Stimulated activated CD8-positive, alpha-beta memory T cell treated with anti-CD3 and anti-CD28 coated beads, Interleukin-4, amount 100 ng/mL, for 24 hours (primary cell): ENCODE data around the gene NIN.
"Not testable (repeated sequence)": the region's sequence is repeated elsewhere in the genome, so short reads cannot be mapped to it uniquely, and the experiment has no call there.

Experiments used
- DNase-seq: peaks from one replicate; pipeline ENCODE4 v3.0.0-alpha.2; 2020; ENCODE audit warnings: low read depth

NIN gene

DNA sequence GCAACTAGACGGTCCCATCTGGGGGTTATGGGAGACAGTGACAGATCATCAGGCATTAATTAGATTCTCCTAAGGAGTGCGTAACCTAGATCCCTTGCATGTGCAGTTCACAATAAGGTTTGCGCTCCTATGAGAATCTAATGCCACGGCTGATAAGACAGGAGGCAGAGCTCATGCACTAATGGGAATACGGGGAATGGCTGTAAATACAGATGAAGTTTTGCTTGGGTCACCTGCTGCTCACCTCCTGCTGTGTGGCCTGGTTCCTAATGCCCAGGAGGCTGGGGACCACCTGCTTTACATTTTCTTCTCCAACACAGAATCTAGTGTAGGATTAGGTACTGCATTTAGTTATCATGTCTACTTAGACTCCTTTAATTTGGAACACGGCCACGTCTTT lies 113.2 kb downstream of the NIN start:
- DNase-seq = no peak

DNA sequence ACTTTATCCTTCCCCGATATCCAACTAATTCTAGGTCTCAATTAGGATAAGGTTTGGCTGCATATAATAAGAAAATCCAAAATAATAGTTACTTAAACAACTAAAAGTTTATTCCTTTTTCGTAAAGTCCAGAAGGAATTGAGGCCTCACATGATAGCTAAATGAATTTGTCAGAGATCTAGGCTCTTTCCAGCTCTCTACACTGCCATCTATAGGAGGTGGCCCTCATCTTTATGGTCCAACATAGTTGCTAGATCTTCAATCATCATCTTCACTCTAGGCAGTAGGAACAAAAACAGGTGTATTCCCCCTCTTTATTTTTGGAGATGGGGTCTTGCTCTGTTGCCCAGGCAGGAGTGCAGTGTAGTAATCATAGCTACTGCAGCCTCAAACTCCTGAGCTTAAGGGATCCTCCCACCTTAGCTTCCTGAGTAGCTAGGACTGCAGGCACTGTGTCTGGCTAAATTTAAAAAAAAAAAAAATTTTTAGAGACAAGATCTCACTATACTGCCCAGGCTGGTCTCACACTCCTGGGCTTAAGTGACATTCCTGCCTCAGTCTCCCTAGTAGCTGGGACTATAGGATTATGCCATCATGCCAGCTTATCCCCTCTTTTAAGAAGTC lies 116.4 kb downstream of the NIN start:
- DNase-seq = no peak

DNA sequence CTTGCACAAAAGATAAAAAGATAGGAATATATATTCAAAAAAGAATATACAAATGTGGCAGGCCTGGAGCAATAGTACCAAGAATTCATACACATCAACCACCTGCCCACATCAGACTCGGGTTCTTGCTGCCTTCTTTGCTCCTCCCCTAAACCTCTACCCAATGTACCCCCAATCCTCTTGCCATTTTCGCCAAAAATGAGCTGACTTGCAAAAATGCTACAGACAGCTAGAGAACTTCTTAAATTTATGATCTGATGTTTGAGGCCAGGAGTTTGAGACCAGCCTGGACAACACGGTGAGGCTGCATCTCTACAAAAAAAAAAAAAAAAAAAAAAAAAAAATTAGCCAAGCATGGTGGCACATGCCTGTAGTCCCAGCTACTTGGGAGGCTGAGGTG lies 119.9 kb downstream of the NIN start:
- no peak for DNase-seq

DNA sequence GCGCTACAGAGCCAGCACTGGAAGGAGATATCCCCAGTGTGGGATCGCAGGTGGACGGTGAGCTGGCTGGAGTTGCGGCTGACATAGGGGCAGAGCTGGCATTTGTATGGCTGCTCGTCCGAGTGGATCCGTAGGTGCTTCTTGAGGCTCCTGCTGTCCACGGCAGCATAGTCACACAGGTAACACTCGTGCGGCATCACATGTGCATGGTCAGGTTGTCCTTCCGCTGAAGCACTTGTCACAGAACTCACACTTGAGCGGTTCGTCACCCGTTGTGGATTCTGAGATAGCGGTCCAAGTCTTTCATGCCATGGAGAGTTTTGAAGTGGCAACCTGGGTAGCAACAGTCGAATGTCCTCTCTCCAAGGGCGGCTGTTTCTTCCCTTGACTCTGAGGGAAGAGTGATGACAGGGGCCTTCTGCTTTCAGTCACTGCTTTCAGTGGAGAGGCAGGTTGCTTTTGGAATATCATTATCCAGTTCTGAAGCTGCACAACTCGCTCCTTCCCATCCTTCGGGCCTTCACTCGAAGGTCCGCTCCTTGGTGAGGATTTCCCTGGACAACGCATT lies 125.9 kb downstream of the NIN start:
- DNase-seq = no peak

DNA sequence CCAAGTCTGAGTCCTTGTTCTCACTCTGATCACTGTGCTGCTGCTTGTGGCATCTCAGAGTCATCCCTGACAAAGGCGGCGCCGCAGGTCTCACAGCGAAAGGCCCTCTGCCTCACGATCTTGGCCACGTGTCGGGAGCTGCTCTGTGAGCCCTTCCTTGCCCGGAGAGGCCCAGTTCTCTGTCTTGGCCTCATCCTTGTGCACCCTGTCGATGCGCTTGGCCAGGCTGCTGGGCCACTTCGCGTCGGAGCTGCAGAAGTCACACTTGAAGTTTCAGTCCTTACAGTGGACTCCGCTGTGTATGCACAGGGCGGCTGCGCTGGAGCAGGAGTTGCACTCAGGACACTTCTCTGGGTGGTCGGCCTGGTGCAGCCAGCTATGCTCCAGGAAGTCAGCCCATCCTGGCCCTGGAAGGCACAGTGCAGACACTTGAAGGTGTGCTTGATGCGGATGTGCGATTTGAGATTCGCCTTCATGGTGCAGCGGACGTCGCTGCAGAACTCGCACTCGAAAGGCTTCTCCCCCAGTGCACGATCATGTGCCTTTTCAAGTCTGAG lies 126.4 kb downstream of the NIN start:
- no peak for DNase-seq

DNA sequence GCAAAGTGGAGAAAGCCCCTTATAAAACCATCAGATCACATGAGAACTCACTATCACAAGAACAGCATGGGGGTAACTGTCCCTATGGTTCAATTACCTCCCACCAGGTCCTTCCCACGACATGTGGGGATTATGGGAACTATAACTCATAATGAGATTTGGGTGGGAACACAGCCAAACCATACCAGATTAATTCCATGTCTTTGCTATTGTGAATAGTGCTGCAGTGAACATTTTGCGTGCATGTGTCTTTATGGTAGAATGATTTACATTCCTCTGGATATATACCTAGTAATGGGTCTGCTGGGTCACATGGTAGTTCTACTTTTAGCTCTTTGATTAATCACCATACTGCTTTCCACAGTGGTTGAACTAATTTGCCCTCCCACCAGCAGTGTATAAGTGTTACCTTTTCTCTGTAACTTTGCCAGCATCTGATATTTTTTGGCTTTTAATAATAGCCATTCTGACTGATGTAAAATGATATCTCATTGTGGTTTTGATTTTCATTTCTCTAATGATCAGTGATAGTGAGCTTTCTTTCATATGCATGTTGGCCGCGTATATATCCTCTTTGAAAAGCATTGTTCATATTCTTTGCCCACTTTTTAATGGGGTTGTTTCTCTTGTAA lies 133.2 kb downstream of the NIN start:
- no peak for DNase-seq

DNA sequence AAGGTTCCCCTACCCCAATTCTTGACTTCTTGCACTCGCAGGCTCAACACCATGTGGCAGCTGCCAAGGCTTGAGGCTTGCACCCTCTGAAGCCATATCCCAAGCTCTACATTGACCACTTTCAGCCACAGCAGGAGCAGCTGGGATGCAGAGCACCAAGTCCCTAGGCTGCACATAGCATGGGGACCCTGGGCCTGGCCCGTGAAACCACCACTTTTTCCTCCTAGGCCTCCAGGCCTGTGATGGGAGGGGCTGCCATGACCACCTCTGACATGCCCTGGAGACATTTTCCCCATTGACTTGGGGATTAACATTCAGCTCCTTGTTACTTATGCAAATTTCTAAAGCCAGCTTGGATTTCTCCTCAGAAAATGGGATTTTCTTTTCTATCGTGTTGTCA lies 136.7 kb downstream of the NIN start:
- not testable (repeated sequence) for DNase-seq

DNA sequence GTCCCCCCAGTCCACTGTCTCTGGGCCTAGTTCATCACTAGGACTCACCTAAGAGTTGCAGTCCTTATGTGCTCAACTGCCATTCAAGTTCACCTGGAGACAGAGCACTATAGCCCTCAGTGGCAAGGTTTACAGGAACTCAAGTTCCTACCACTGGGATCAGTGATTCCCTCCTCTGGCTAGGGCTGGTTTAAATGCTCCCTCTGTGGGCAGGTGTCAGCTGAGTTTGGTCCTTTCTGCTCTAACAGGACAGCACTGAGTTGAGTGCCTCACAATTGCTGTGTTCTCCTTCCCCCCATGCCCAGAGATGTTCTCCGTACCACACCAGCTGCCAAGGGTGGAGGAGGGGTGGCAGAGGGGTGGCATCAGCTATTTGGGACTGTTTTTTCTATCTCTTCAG lies 142.1 kb downstream of the NIN start:
- no peak for DNase-seq

DNA sequence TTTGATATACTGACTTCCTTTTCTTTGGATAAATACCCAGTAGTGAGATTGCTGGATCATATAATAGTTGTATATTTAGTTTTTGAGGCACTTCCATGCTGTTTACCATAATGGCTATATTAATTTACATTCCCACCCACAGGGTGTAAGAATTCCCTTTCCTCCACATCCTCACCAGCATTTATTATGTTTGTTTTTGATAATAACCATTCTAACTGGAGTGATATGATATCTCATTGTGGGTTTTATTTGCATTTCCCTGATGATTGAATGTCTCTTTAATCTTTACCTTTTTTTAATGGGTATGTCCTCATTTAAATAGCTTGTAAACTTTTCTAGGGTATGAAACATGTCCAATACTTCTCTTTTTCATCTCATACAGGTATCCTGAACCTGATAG lies 151.3 kb downstream of the NIN start:
- no peak for DNase-seq

DNA sequence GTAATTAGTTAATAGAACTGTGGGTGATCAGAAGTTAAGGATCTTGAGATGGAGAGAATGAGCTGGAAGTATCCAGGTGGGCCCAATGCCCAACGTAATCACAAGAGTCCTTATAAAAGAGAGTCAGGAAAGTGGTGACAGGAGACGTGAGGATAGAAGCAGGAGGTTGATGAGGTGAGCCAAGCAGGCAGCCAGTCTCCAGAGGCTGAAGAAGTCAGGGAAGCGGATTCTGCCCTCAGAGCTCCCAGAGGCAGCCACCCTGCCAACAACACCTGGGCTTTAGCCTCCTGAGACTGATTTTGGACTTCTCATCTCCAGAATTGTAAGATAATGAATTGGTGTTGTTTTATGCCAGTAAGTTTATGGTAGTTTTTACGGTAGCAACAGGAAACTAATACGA lies 152.8 kb downstream of the NIN start:
- no peak for DNase-seq

DNA sequence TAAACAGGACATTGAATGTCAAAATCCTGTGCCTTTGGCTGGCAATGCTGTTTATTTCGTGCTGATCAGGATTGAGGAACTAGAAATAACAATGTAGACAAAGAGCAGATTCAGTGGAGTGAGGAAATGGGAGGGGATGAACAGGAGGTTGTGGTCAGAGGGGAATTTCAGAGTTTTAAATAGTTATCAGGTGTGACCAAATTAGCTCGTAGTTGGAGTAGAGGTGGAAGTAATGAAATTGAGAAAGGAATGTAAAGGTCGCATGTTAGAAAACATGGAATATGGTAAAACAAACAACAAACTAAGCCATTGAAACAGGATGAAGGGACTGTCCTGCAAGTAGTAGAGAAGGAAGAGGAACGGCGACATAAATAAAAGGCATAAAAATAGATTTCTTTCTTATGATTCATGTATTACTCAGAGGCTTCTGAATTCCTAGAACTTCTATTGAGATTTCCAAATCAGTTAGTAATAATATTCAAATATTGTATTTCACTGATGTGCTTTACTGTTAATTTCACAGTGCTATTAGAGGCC lies 153.4 kb downstream of the NIN start:
- DNase-seq = no peak

DNA sequence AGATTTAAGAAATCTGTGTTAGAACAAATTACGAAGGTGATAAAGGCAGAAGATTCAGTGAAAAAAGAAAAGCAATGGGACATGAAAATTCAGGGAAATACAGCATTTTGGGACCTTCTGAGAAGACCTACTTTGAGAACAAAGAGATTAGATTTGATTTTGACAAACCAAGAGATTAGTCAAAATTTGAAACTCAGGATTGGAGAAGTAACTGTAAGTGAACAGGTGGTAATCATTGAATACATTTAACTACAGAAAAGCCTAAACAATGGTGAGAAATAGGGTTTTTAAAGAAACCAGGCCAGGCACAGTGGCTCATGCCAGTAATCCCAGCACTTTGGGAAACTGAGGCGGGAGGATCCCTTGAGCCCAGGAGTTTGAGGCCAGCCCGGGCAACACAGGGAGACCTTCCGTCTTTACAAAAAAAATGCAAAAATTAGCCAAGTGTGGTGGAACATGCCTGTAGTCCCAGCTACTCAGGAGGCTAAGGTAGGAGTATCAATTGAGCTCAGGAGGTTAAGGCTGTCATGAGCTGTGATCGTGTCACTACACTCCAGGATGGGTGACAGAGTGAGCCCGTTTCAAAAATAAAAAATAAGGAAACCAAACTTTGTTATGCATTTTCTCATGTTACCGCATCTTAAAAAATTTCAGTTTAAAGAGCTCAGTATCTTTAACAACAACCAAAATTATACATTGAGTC lies 154.0 kb downstream of the NIN start:
- no peak for DNase-seq

DNA sequence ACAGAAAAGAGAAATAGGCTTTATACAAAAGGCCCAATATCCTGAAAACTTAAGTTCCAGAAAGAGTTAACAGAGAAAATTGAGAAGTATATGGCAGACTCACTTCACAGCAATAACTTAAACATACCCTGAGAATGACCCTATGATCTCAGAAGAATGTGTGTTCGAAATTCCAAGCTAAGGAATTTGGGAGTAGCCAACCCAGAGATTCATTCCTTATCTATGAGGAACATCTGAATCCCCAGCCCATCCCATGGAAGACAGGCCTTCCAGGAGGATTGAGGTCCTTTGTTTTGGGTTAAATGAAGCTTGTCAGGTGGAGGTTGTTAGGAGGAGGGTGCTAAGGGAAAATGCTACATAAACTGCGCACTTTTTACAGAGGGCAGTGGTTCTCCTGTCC lies 155.4 kb downstream of the NIN start:
- DNase-seq = no peak

DNA sequence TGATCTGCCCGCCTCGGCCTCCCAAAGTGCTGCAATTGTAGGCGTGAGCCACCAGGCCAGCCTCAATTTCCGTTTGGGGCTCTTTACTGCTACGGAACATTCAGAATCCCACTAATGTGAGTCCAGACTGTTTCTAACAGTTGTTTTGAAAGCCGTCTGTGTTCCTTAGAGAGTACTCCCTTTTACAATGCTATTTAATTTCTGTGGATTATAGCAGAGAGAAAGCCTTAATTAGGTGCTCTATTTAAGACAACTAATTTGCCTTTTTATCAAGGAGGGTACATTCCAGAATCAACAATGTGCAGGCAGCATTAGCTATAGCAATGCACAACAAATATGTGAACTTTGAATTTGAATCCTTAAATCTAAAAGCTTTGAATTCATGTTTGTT lies 160.1 kb downstream of the NIN start:
- no peak for DNase-seq

DNA sequence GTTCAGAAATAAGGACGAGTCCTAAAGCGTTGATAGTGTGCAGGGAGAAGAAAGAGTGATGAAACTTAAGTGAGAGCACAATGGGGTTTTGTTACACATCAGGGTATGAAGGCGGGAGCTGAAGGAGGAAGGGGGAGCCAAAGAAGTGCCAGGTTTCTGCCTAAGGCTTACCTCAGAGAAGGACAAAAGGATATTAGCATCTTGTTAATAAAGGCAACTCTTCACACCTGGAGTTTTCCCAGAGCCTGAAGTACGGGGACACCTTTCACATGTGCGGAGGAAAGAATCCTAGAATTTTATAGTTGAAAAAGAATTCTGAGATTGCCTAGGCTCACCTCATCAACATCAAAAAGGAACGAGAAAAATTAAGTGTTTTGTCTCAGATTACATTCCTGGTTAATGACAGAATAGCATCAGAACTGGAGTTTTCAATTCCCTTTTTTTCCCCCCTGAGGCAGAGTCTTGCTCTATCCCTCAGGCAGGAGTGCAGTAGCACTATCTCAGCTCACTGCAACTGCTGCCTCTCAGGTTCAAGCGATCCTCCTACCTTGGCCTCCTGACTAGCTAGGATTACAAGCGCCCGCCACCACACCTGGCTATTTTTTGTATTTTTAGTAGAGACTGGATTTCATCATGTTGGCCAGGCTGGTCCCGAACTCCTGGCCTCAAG lies 160.6 kb downstream of the NIN start:
- DNase-seq = no peak
